HepG2 (cell line): ENCODE measurements around the gene TRIM27. TPM values are rescaled to one million over a fixed set of nuclear protein-coding genes. Genes with fewer than 3 reads are reported as not detected.
"Not testable (repeated sequence)": the region's sequence is repeated elsewhere in the genome, so short reads cannot be mapped to it uniquely, and the experiment has no call there.

Experiments used
- BHLHE40 ChIP-seq: IDR thresholded peaks from 2 replicates; pipeline ENCODE4 v1.6.1; 2011; ENCODE audit warnings: low read length, improper control_type of control experiment
- DMAP1 ChIP-seq: IDR thresholded peaks from 2 replicates; pipeline ENCODE4 v1.6.1; 2016
- HES4 ChIP-seq: sonication (generic); formaldehyde crosslinking; IDR thresholded peaks from 2 replicates; pipeline ENCODE4 v1.9.0; 2021; ENCODE audit warnings: mild to moderate bottlenecking, missing genetic modification reagents, borderline replicate concordance
- IKZF4 ChIP-seq: sonication (generic); formaldehyde crosslinking; IDR thresholded peaks from 2 replicates; pipeline ENCODE4 v1.5.1; 2020; ENCODE audit warnings: borderline replicate concordance, mild to moderate bottlenecking, low read depth, missing genetic modification reagents; ENCODE audit errors: not compliant biosample characterization
- ISX ChIP-seq: sonication (generic); formaldehyde crosslinking; conservative IDR thresholded peaks from 2 replicates; pipeline ENCODE4 v1.5.0; 2020; ENCODE audit warnings: missing genetic modification reagents
- KAT8 ChIP-seq: IDR thresholded peaks from 2 replicates; pipeline ENCODE4 v1.6.1; 2016; ENCODE audit warnings: missing genetic modification reagents, missing compliant biosample characterization
- KLF12 ChIP-seq: sonication (generic); formaldehyde crosslinking; IDR thresholded peaks from 2 replicates; pipeline ENCODE4 v1.4.0; 2020; ENCODE audit warnings: missing genetic modification reagents, borderline replicate concordance
- MEIS2 ChIP-seq: sonication (generic); formaldehyde crosslinking; IDR thresholded peaks from 2 replicates; pipeline ENCODE4 v1.9.0; 2021; ENCODE audit warnings: mild to moderate bottlenecking, missing genetic modification reagents
- NFKB2 ChIP-seq: sonication (generic); formaldehyde crosslinking; IDR thresholded peaks from 2 replicates; pipeline ENCODE4 v1.4.0; 2020; ENCODE audit warnings: missing genetic modification reagents, borderline replicate concordance
- POLR2G ChIP-seq: fragments of 200-400 bp; formaldehyde crosslinking; IDR thresholded peaks from 2 replicates; pipeline ENCODE4 v1.6.1; 2018; ENCODE audit warnings: mild to moderate bottlenecking, low read depth, low read length, moderate library complexity
- REL ChIP-seq: sonication (generic); formaldehyde crosslinking; conservative IDR thresholded peaks from 2 replicates; pipeline ENCODE4 v1.8.0; 2022; ENCODE audit warnings: mild to moderate bottlenecking, missing genetic modification reagents, moderate library complexity
- REXO4 ChIP-seq: sonication (generic); formaldehyde crosslinking; IDR thresholded peaks from 2 replicates; pipeline ENCODE4 v1.8.0; 2022; ENCODE audit warnings: missing genetic modification reagents, mild to moderate bottlenecking, borderline replicate concordance
- RXRA ChIP-seq: sonication (generic); formaldehyde crosslinking; IDR thresholded peaks from 2 replicates; pipeline ENCODE4 v1.5.1; 2020; ENCODE audit warnings: missing genetic modification reagents
- SP1 ChIP-seq, 2 experiments: fragments of 450-650 bp in 1 of 2; sonication (generic) in 1 of 2; formaldehyde crosslinking in 1 of 2; IDR thresholded peaks; 2 replicates each; pipeline versions ENCODE4 v1.4.0 to v1.6.1; 2016 to 2020; ENCODE audit warnings: missing genetic modification reagents in 1 of 2
- SRY ChIP-seq: sonication (generic); formaldehyde crosslinking; IDR thresholded peaks from 2 replicates; pipeline ENCODE4 v1.8.0; 2022; ENCODE audit warnings: mild to moderate bottlenecking, missing genetic modification reagents
- ZNF234 ChIP-seq: sonication (generic); formaldehyde crosslinking; conservative IDR thresholded peaks from 2 replicates; pipeline ENCODE4 v1.5.1; 2020; ENCODE audit warnings: mild to moderate bottlenecking, missing genetic modification reagents
- ZNF333 ChIP-seq: sonication (generic); formaldehyde crosslinking; IDR thresholded peaks from 2 replicates; pipeline ENCODE4 v1.4.0; 2020; ENCODE audit warnings: mild to moderate bottlenecking, missing genetic modification reagents, borderline replicate concordance
- ZNF543 ChIP-seq: sonication (generic); formaldehyde crosslinking; IDR thresholded peaks from 2 replicates; pipeline ENCODE4 v1.4.0; 2020; ENCODE audit warnings: mild to moderate bottlenecking, missing genetic modification reagents
- ZNF605 ChIP-seq: sonication (generic); formaldehyde crosslinking; IDR thresholded peaks from 2 replicates; pipeline ENCODE4 v1.8.0; 2022; ENCODE audit warnings: mild to moderate bottlenecking, missing genetic modification reagents
- ZNF878 ChIP-seq: sonication (generic); formaldehyde crosslinking; IDR thresholded peaks from 2 replicates; pipeline ENCODE4 v1.8.1; 2023; ENCODE audit warnings: mild to moderate bottlenecking, missing genetic modification reagents, moderate library complexity
- ZSCAN21 ChIP-seq: sonication (generic); formaldehyde crosslinking; IDR thresholded peaks from 2 replicates; pipeline ENCODE4 v1.8.0; 2022; ENCODE audit warnings: mild to moderate bottlenecking, missing genetic modification reagents, moderate library complexity, borderline replicate concordance
- polyA plus RNA-seq, 8 experiments: library from polyadenylated mRNA; depleted of rRNA in 3 of 8; stranded (reverse) in 7 of 8; unstranded in 1 of 8; fragments of >200 nt; fragmentation: Illumina TruSeq in 4 of 8; extraction: Trizol in 4 of 8; gene quantifications; 2 replicates each; pipeline versions ENCODE4 v1.2.1 to v1.2.3, GENCODE V29; 2011 to 2016; ENCODE audit warnings: low read depth in 4 of 8, missing spikeins in 1 of 8, mixed read lengths in 1 of 8; ENCODE audit not compliant: insufficient read depth in 1 of 8
- total RNA-seq, 5 experiments: library from RNA; depleted of rRNA; stranded (reverse); fragments of >200 nt; fragmentation: Illumina TruSeq; extraction: Trizol; gene quantifications; 2 replicates each; pipeline ENCODE4 v1.2.3, GENCODE V29; 2016; ENCODE audit warnings: low read depth in 1 of 5
- TF ChIP-seq, protein P1 (sequence below): sonication (generic); formaldehyde crosslinking; IDR thresholded peaks from 2 replicates; pipeline ENCODE4 v1.4.0; 2020; ENCODE audit warnings: missing genetic modification reagents, mild to moderate bottlenecking, borderline replicate concordance
- TF ChIP-seq, protein P2 (sequence below): sonication (generic); formaldehyde crosslinking; IDR thresholded peaks from 2 replicates; pipeline ENCODE4 v1.4.0; 2020; ENCODE audit warnings: low read depth, missing genetic modification reagents

Gene TRIM27
- total and polyA plus RNA-seq, 2 of the 13 experiments (the other 11 are each of a cell fraction or from before 2014, with no cell fraction given), result 88.6 to 112 TPM

DNA sequence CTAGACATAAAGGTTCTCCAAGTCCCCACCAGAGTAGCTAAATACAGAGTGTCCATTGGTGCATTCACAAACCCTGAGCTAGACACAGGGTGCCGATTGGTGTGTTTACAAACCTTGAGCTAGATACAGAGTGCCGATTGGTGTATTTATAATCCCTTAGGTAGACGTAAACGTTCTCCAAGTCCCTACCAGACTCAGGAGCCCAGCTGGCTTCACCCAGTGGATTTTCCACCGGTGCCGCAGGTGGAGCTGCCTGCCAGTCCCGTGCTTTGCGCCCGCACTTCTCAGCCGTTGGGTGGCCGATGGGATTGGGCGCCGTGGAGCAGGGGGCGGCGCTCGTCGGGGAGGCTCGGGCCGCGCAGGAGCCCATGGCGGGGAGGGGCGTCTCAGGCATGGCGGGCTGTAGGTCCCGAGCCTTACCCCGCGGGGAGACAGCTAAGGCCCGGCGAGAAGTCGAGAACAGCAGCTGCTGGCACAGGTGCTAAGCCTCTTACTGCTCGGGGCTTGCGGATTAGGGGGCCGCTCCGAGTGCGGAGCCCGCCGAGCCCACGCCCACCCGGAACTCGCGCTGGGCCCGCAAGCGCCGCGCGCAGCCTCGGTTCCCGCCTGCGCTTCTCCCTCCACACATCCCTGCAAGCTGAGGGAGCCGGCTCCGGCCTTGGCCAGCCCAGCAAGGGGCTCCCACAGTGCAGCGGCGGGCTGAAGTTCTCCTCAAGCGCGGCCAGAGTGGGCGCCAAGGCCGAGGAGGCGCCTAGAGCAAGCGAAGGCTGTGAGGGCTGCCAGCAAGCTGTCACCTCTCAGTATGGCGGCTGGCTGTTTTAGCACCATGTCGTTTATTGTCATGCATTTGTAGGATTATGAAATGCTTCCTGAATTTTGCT lies 57.3 kb downstream of the TRIM27 start (continued):
- TF ChIP-seq KAT8 (CRISPR knock-in tag) (peak; percentile 71), ZNF234 (0 out of 2 replicates have a peak, but pooled peaks have one; percentile 77), NFKB2 (peak; percentile 92; the same call in 1 of the 2 replicates), POLR2G (peak; percentile 63), ZSCAN21 (CRISPR knock-in tag) (peak; percentile 54), BHLHE40 (0 out of 2 replicates have a peak, but pooled peaks have one; percentile 22), HES4 (peak; percentile 84; the same call in 1 of the 2 replicates), IKZF4 (CRISPR knock-in tag) (peak; percentile 86), REXO4 (CRISPR knock-in tag) (peak; percentile 21; the same call in 1 of the 2 replicates), REL (CRISPR knock-in tag) (peak; percentile 29; the same call in 1 of the 2 replicates), ISX (peak; percentile 90; the same call in 1 of the 2 replicates), ZNF605 (CRISPR knock-in tag) (peak; percentile 92; the same call in 1 of the 2 replicates), SP1 (CRISPR knock-in tag; IDR thresholded peaks at IDR 0.05) (peak; percentile 66), SRY (peak; percentile 66), KLF12 (peak; percentile 96), ZNF543 (CRISPR knock-in tag) (peak; percentile 88), MEIS2 (CRISPR knock-in tag) (peak; percentile 62; the same call in 1 of the 2 replicates), DMAP1 (peak; percentile 67), ZNF878 (peak; percentile 76), RXRA (peak; percentile 68; the same call in 1 of the 2 replicates), ZNF333 (CRISPR knock-in tag) (peak; percentile 68; the same call in 1 of the 2 replicates)
- TF ChIP-seq, protein P1, sequence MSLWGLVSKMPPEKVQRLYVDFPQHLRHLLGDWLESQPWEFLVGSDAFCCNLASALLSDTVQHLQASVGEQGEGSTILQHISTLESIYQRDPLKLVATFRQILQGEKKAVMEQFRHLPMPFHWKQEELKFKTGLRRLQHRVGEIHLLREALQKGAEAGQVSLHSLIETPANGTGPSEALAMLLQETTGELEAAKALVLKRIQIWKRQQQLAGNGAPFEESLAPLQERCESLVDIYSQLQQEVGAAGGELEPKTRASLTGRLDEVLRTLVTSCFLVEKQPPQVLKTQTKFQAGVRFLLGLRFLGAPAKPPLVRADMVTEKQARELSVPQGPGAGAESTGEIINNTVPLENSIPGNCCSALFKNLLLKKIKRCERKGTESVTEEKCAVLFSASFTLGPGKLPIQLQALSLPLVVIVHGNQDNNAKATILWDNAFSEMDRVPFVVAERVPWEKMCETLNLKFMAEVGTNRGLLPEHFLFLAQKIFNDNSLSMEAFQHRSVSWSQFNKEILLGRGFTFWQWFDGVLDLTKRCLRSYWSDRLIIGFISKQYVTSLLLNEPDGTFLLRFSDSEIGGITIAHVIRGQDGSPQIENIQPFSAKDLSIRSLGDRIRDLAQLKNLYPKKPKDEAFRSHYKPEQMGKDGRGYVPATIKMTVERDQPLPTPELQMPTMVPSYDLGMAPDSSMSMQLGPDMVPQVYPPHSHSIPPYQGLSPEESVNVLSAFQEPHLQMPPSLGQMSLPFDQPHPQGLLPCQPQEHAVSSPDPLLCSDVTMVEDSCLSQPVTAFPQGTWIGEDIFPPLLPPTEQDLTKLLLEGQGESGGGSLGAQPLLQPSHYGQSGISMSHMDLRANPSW (CRISPR knock-in tag), result peak; percentile 64; the same call in 1 of the 2 replicates
- TF ChIP-seq, protein P2, sequence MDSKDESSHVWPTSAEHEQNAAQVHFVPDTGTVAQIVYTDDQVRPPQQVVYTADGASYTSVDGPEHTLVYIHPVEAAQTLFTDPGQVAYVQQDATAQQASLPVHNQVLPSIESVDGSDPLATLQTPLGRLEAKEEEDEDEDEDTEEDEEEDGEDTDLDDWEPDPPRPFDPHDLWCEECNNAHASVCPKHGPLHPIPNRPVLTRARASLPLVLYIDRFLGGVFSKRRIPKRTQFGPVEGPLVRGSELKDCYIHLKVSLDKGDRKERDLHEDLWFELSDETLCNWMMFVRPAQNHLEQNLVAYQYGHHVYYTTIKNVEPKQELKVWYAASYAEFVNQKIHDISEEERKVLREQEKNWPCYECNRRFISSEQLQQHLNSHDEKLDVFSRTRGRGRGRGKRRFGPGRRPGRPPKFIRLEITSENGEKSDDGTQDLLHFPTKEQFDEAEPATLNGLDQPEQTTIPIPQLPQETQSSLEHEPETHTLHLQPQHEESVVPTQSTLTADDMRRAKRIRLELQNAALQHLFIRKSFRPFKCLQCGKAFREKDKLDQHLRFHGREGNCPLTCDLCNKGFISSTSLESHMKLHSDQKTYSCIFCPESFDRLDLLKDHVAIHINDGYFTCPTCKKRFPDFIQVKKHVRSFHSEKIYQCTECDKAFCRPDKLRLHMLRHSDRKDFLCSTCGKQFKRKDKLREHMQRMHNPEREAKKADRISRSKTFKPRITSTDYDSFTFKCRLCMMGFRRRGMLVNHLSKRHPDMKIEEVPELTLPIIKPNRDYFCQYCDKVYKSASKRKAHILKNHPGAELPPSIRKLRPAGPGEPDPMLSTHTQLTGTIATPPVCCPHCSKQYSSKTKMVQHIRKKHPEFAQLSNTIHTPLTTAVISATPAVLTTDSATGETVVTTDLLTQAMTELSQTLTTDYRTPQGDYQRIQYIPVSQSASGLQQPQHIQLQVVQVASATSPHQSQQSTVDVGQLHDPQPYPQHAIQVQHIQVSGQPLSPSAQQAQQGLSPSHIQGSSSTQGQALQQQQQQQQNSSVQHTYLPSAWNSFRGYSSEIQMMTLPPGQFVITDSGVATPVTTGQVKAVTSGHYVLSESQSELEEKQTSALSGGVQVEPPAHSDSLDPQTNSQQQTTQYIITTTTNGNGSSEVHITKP (CRISPR knock-in tag), result 0 out of 2 replicates have a peak, but pooled peaks have one; percentile 35
- not testable (repeated sequence) for TF ChIP-seq SP1 (IDR thresholded peaks at IDR 0.05)
